Skeletal muscle tissue (tissue), 4 donors: ENCODE data around the gene TMEM54. TPM values are rescaled to one million over a fixed set of nuclear protein-coding genes. Genes with fewer than 3 reads are reported as not detected.

ENCODE experiments used
- H3K27ac ChIP-seq: one replicate; pipeline ENCODE4 v1.7.0; 2013; ENCODE audit warnings: mild to moderate bottlenecking, low read depth, low read length, inconsistent platforms
- H3K27me3 ChIP-seq, 3 donors: one replicate each; pipeline ENCODE4 v1.7.0; 2013; ENCODE audit warnings: low read length in 3 of 3; ENCODE audit not compliant: control insufficient read depth in 3 of 3, insufficient read depth in 3 of 3
- H3K36me3 ChIP-seq, 3 donors: one replicate each; pipeline ENCODE4 v1.7.0; 2013; ENCODE audit warnings: low read length in 3 of 3; ENCODE audit not compliant: control insufficient read depth in 3 of 3, insufficient read depth in 3 of 3
- H3K4me1 ChIP-seq, 3 donors: one replicate each; pipeline ENCODE4 v1.7.0; 2013; ENCODE audit warnings: low read length in 3 of 3, mild to moderate bottlenecking in 3 of 3; ENCODE audit not compliant: control insufficient read depth in 3 of 3, insufficient read depth in 3 of 3
- H3K4me3 ChIP-seq, 3 donors: one replicate each; pipeline ENCODE4 v1.7.0; 2013; ENCODE audit warnings: low read length in 3 of 3
- H3K9ac ChIP-seq, 3 donors: one replicate each; pipeline ENCODE4 v1.7.0; 2013; ENCODE audit warnings: low read length in 3 of 3, mild to moderate bottlenecking in 3 of 3, moderate library complexity in 2 of 3, low read depth in 1 of 3
- H3K9me3 ChIP-seq, 3 donors: one replicate each; pipeline ENCODE4 v1.7.0; 2013; ENCODE audit warnings: low read length in 3 of 3; ENCODE audit not compliant: control insufficient read depth in 3 of 3
- total RNA-seq: library from RNA; depleted of rRNA; stranded (reverse); fragments of >200 nt; gene quantifications from one replicate; pipeline ENCODE4 v1.2.3, GENCODE V29; 2014
- donor health status: Osteomylitis.

The TMEM54 gene
- total RNA-seq, 1 donor from 2014 or later: 5.2 TPM

GRCh38 chr1:32897082-32898049 is 3.8 kb downstream of the TMEM54 start:
- Histone ChIP-seq H3K27ac (no peak overlapping the region), H3K9ac (no peak overlapping the region), H3K9me3 (no peaks in the 10 kb centered on the region), H3K4me1 (peaks cover 10 to 14% (median 11%) of the 10 kb centered on the region in 3 donors), H3K4me3 (no peak overlapping the region), H3K36me3 (no peaks in the 10 kb centered on the region), H3K27me3 (peaks cover 8 to 37% (median 24%) of the 10 kb centered on the region in 3 donors)

GRCh38 chr1:32896451-32896850 is 4.7 kb downstream of the TMEM54 start:
- Histone ChIP-seq H3K4me1 (peaks cover 7 to 12% (median 7%) of the 10 kb centered on the region in 3 donors), H3K4me3 (no peak overlapping the region), H3K9ac (no peak overlapping the region), H3K36me3 (no peaks in the 10 kb centered on the region), H3K27ac (no peak overlapping the region), H3K27me3 (peaks cover 16 to 43% (median 26%) of the 10 kb centered on the region in 3 donors), H3K9me3 (no peaks in the 10 kb centered on the region)

DNA sequence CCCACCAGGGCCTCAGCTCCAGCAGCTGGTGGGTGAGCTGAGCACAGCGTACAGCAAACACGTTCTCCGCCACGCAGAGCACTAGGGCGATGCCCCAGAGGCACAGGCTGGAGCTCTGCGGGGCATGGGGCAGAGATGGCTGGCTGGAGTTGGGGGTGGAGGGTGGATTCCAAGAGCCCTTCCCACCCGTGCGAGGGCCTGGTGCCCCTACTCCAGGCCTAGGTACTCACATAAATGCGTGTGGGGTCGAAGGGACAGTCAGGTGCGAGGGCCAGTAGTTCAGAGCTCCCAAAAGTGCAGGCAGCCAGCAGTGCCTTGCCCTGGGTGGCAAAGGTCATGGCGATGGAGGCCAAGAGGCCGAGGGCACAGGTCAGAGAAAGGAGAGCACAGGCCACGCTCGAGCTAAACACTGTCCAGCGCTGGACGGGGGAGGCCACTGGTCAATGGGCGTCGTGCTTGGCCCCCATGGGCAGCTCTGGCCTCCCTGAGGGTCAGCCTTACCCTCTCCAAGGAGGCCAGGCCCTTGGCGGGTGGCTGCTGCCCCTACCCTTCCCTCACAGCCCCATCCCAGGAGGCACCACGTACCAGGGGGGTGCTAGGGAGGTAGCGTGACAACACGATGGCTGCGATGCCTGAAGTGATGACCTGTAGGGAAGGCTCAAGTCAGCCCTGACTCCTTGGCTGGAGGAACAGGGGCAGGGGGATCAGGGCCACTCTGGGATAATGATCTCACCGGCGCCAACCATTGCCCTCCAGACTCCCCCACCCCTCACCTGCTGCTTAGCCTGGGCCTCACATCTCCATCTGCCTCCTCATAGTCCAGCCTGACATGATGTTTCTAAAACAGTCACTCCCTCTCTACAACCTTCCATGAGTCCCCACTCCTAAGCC is 5.6 kb downstream of the TMEM54 start:
- Histone ChIP-seq H3K36me3 (no peaks in the 10 kb centered on the region), H3K4me3 (no peak overlapping the region), H3K9me3 (no peaks in the 10 kb centered on the region), H3K27ac (no peak overlapping the region), H3K27me3 (peaks cover 22 to 49% (median 25%) of the 10 kb centered on the region in 3 donors), H3K9ac (no peak overlapping the region), H3K4me1 (peaks cover 2 to 7% (median 3%) of the 10 kb centered on the region in 3 donors)

- H3K9me3 ChIP-seq: no peaks in the 10 kb centered on the region
- H3K36me3 ChIP-seq: no peaks in the 10 kb centered on the region
- no peak overlapping the region for H3K4me3 ChIP-seq
- no peak overlapping the region for H3K27ac ChIP-seq
- H3K4me1 ChIP-seq: peaks cover 0 to 6% (median 0%) of the 10 kb centered on the region in 3 donors
- H3K27me3 ChIP-seq: peaks cover 28 to 50% (median 29%) of the 10 kb centered on the region in 3 donors
- H3K9ac ChIP-seq: no peak overlapping the region
These were observed 6.5 kb downstream of the TMEM54 start for GRCh38 chr1:32894681-32895080.

DNA sequence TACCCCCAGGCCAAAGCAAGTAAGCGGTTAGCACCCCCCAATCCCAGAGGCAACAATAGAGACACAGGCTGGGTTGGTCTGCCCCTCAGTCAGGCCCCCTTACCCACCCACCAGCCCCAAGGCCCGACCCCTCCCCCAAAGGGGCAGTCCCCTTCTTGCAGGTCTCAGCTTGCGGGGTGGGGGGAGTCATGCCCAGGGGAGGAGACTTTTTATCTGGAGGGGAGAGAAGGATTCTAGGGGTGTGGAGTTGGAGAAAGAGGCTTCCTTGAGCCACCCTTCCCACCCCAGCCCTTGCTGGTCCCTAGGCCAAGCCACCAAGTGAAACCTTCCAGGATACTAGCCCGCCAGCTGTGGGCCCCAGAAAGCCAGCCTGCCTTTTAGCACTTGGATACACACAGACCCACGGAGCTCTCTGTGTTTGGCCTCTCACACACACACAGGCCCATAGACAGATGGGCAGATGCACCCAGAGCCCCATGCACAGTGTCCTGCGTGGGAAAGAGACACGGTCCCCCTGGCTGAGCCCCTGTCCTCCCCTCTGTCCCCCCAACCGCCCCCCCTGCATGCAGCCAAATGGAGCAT is 7.1 kb downstream of the TMEM54 start:
- no peak overlapping the region for H3K4me3 ChIP-seq
- peaks cover 0 to 6% (median 0%) of the 10 kb centered on the region in 3 donors for H3K4me1 ChIP-seq
- peaks cover 28 to 48% (median 29%) of the 10 kb centered on the region in 3 donors for H3K27me3 ChIP-seq
- H3K9ac ChIP-seq: no peak overlapping the region
- no peak overlapping the region for H3K27ac ChIP-seq
- H3K36me3 ChIP-seq: no peaks in the 10 kb centered on the region
- H3K9me3 ChIP-seq: no peaks in the 10 kb centered on the region

GRCh38 chr1:32893198-32894018 is 7.8 kb downstream of the TMEM54 start:
- Histone ChIP-seq H3K27ac (no peak overlapping the region), H3K36me3 (no peaks in the 10 kb centered on the region), H3K4me3 (peak overlapping the region; percentile 40 to 48 (median 41)), H3K4me1 (peaks cover 0 to 6% (median 0%) of the 10 kb centered on the region in 3 donors), H3K27me3 (peaks cover 29 to 52% (median 33%) of the 10 kb centered on the region in 3 donors), H3K9me3 (no peaks in the 10 kb centered on the region), H3K9ac (peak overlapping the region in 1 of 3 donors; percentile 40)

- H3K9ac ChIP-seq: peak overlapping the region in 1 of 3 donors; percentile 40
- peaks cover 34 to 58% (median 40%) of the 10 kb centered on the region in 3 donors for H3K27me3 ChIP-seq
- no peak overlapping the region for H3K27ac ChIP-seq
- peak overlapping the region in 2 of 3 donors; percentile 22 to 27 for H3K4me3 ChIP-seq
- no peaks in the 10 kb centered on the region for H3K9me3 ChIP-seq
- H3K4me1 ChIP-seq: peaks cover 0 to 6% (median 0%) of the 10 kb centered on the region in 3 donors
- no peaks in the 10 kb centered on the region for H3K36me3 ChIP-seq
These were observed 8.6 kb downstream of the TMEM54 start for GRCh38 chr1:32892368-32893197.

DNA sequence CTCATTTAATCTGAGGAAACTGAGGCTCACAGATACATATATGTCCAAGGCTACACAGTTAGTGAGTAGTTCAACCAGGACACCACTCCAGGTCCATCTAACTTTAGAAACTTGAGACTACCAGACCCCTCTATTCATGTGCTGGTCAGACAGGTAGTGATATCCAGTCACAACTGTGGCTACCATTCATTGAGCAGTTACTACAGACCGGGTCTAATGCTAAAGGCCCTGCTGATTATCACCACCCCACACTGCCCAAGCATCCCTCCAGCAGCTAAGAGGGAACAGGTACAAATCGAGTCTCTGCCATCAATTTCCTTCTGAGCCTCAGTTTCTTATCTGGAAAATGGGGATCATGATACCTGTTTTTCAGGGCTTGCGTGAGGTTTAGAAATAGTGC is 9.6 kb downstream of the TMEM54 start:
- no peaks in the 10 kb centered on the region for H3K9me3 ChIP-seq
- no peak overlapping the region for H3K4me3 ChIP-seq
- H3K9ac ChIP-seq: no peak overlapping the region
- H3K27me3 ChIP-seq: peaks cover 44 to 64% (median 50%) of the 10 kb centered on the region in 3 donors
- peaks cover 0 to 6% (median 0%) of the 10 kb centered on the region in 3 donors for H3K4me1 ChIP-seq
- H3K27ac ChIP-seq: no peak overlapping the region
- no peaks in the 10 kb centered on the region for H3K36me3 ChIP-seq
